Esophagus squamous epithelium (tissue), 4 donors: Measurements from ENCODE around the gene BANP.
"Not testable (repeated sequence)": the region's sequence is repeated elsewhere in the genome, so short reads cannot be mapped to it uniquely, and the experiment has no call there.

Experiments
- POLR2A ChIP-seq, 4 donors: fragments of 450-650 bp; IDR thresholded peaks; one replicate each; pipeline ENCODE4 v1.6.1; 2017; ENCODE audit warnings: antibody characterized with exemption in 4 of 4, mild to moderate bottlenecking in 4 of 4, moderate library complexity in 3 of 4
- TF ChIP-seq, protein P1 (sequence below), 6 experiments: fragments of 450-650 bp in 4 of 6; fragments of 200-600 bp in 2 of 6; sonication (generic) in 2 of 6; IDR thresholded peaks; one replicate each; pipeline ENCODE4 v1.5.1; 2016 to 2019; ENCODE audit warnings: antibody characterized with exemption in 6 of 6, mild to moderate bottlenecking in 4 of 6, moderate library complexity in 4 of 6

- TF ChIP-seq, protein P1, sequence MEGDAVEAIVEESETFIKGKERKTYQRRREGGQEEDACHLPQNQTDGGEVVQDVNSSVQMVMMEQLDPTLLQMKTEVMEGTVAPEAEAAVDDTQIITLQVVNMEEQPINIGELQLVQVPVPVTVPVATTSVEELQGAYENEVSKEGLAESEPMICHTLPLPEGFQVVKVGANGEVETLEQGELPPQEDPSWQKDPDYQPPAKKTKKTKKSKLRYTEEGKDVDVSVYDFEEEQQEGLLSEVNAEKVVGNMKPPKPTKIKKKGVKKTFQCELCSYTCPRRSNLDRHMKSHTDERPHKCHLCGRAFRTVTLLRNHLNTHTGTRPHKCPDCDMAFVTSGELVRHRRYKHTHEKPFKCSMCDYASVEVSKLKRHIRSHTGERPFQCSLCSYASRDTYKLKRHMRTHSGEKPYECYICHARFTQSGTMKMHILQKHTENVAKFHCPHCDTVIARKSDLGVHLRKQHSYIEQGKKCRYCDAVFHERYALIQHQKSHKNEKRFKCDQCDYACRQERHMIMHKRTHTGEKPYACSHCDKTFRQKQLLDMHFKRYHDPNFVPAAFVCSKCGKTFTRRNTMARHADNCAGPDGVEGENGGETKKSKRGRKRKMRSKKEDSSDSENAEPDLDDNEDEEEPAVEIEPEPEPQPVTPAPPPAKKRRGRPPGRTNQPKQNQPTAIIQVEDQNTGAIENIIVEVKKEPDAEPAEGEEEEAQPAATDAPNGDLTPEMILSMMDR (IDR thresholded peaks at IDR 0.05), result not testable (repeated sequence)
- TF ChIP-seq POLR2A (IDR thresholded peaks at IDR 0.05), result not testable (repeated sequence)
These were observed 30.1 kb downstream of the BANP start for GRCh38 chr16:87981376-87981775.
